H1 (cell line): ENCODE measurements around the gene KCNJ5. TPM values are rescaled to one million over a fixed set of nuclear protein-coding genes. Genes with fewer than 3 reads are reported as not detected.

ENCODE experiments used
- CTCF ChIA-PET: fragments of 300-600 bp; sonication (Branson Sonifier 250); formaldehyde crosslinking; loops from one replicate; lab custom pipeline; 2021; ENCODE audit not compliant: partially characterized antibody; lab: Charles Lee
- POLR2A ChIA-PET: fragments of 300-600 bp; sonication (Branson Sonifier 250); formaldehyde crosslinking; loops from one replicate; lab custom pipeline; 2021; ENCODE audit warnings: inconsistent platforms; ENCODE audit not compliant: partially characterized antibody; lab: Charles Lee
- DNase-seq, 2 experiments: peaks; one replicate each; pipeline versions ENCODE4 v3.0.0 to v3.0.0-alpha.2; 2010 to 2022; ENCODE audit warnings: low spot score in 2 of 2, low read depth in 1 of 2, mixed read lengths in 1 of 2
- FAIRE-seq: peaks from 2 replicates; lab custom pipeline; 2011; peaks lifted over from hg19 to GRCh38; lab: Jason Lieb, UNC
- H2AFZ ChIP-seq: 2 replicates; pipeline ENCODE4 v1.8.1; 2012; ENCODE audit warnings: low read length, inconsistent platforms
- H2AK5ac ChIP-seq: 2 replicates; pipeline ENCODE4 v1.6.1; 2013; ENCODE audit warnings: low read depth, low read length
- H2BK120ac ChIP-seq: replicated peaks from 2 replicates; pipeline ENCODE3; 2013; ENCODE audit warnings: low read depth, low read length, inconsistent platforms
- H2BK12ac ChIP-seq: 2 replicates; pipeline ENCODE4 v1.6.1; 2013; ENCODE audit warnings: low read depth, low read length
- H2BK15ac ChIP-seq: 2 replicates; pipeline ENCODE4 v1.6.1; 2013; ENCODE audit warnings: low read length
- H2BK20ac ChIP-seq: 2 replicates; pipeline ENCODE4 v1.6.1; 2013; ENCODE audit warnings: low read length
- H2BK5ac ChIP-seq: 2 replicates; pipeline ENCODE4 v1.6.1; 2013; ENCODE audit warnings: low read depth, low read length
- H3K14ac ChIP-seq: 2 replicates; pipeline ENCODE4 v1.6.1; 2013; ENCODE audit warnings: inconsistent platforms; ENCODE audit not compliant: insufficient read length
- H3K18ac ChIP-seq: 2 replicates; pipeline ENCODE4 v1.6.1; 2013; ENCODE audit warnings: low read length; ENCODE audit errors: extremely low read depth
- H3K23ac ChIP-seq: 2 replicates; pipeline ENCODE4 v1.6.1; 2013; ENCODE audit warnings: inconsistent platforms; ENCODE audit not compliant: insufficient read length
- H3K23me2 ChIP-seq: 2 replicates; pipeline ENCODE4 v1.6.1; 2013; ENCODE audit warnings: low read depth, low read length
- H3K27ac ChIP-seq: 2 replicates; pipeline ENCODE4 v1.6.1; 2011; ENCODE audit warnings: low read depth, low read length, inconsistent platforms
- H3K27me3 ChIP-seq, 4 experiments: replicated peaks in 1 of 4; 1 replicate in 1 of 4; 2 replicates in 3 of 4; pipeline versions ENCODE4 v1.6.1 to v1.8.1; 2011 to 2013; ENCODE audit warnings: low read length in 3 of 4, mild to moderate bottlenecking in 3 of 4, inconsistent platforms in 2 of 4, mixed read lengths in 2 of 4, moderate library complexity in 1 of 4; ENCODE audit not compliant: control insufficient read depth in 3 of 4, insufficient read depth in 3 of 4; ENCODE audit errors: extremely low read depth in 1 of 4
- H3K36me3 ChIP-seq, 4 experiments: 2 replicates each; pipeline versions ENCODE4 v1.6.1 to v1.8.1; 2011 to 2013; ENCODE audit warnings: mild to moderate bottlenecking in 4 of 4, low read length in 3 of 4, moderate library complexity in 2 of 4, control low read depth in 1 of 4, inconsistent platforms in 1 of 4; ENCODE audit not compliant: insufficient read depth in 4 of 4, control insufficient read depth in 2 of 4
- H3K4ac ChIP-seq: replicated peaks from 2 replicates; pipeline ENCODE3; 2013; ENCODE audit warnings: low read length, low read depth, mixed read lengths, inconsistent platforms; ENCODE audit not compliant: insufficient read length
- H3K4me1 ChIP-seq, 4 experiments: replicated peaks in 1 of 4; 1 replicate in 1 of 4; 2 replicates in 3 of 4; pipeline versions ENCODE4 v1.6.1 to v1.8.1; 2011 to 2013; ENCODE audit warnings: low read length in 3 of 4, inconsistent platforms in 2 of 4, mixed read lengths in 1 of 4; ENCODE audit not compliant: insufficient read depth in 4 of 4, control insufficient read depth in 3 of 4
- H3K4me2 ChIP-seq, 2 experiments: 2 replicates each; pipeline versions ENCODE4 v1.6.1 to v1.8.1; 2011 to 2013; ENCODE audit warnings: low read depth in 2 of 2, low read length in 2 of 2, control low read depth in 1 of 2, inconsistent platforms in 1 of 2, mild to moderate bottlenecking in 1 of 2; ENCODE audit not compliant: insufficient read depth in 1 of 2
- H3K4me3 ChIP-seq, 4 experiments: fragments of 200-600, 300-600 bp in 1 of 4; sonication (generic), shearing (Covaris generic), sonication (Bioruptor Twin) in 1 of 4; 2 replicates each; pipeline versions ENCODE4 v1.5.1 to v1.8.1; 2011 to 2016; ENCODE audit warnings: low read length in 4 of 4, low read depth in 3 of 4, control low read depth in 2 of 4, inconsistent platforms in 2 of 4, mild to moderate bottlenecking in 2 of 4, mixed read lengths in 1 of 4, moderate library complexity in 1 of 4; ENCODE audit not compliant: insufficient read depth in 2 of 4; ENCODE audit errors: extremely low read depth in 1 of 4
- H3K56ac ChIP-seq: replicated peaks from 2 replicates; pipeline ENCODE3; 2013; ENCODE audit warnings: low read depth, mild to moderate bottlenecking, mixed read lengths, low read length, inconsistent platforms; ENCODE audit not compliant: insufficient read length
- H3K79me1 ChIP-seq: 2 replicates; pipeline ENCODE4 v1.6.1; 2013; ENCODE audit warnings: low read depth, low read length, control low read depth
- H3K79me2 ChIP-seq, 2 experiments: 2 replicates each; pipeline versions ENCODE4 v1.6.1 to v1.8.1; 2012 to 2013; ENCODE audit warnings: low read length in 2 of 2, mild to moderate bottlenecking in 2 of 2, inconsistent platforms in 1 of 2; ENCODE audit not compliant: insufficient read depth in 2 of 2, control insufficient read depth in 1 of 2
- H3K9ac ChIP-seq, 4 experiments: replicated peaks in 1 of 4; 1 replicate in 1 of 4; 2 replicates in 3 of 4; pipeline versions ENCODE4 v1.6.1 to v1.8.1; 2011 to 2013; ENCODE audit warnings: low read depth in 3 of 4, low read length in 3 of 4, control low read depth in 2 of 4, mild to moderate bottlenecking in 2 of 4, moderate library complexity in 2 of 4, inconsistent platforms in 1 of 4; ENCODE audit errors: extremely low read depth in 1 of 4
- H3K9me3 ChIP-seq, 2 experiments: 2 replicates each; pipeline versions ENCODE4 v1.6.1 to v1.8.1; 2012 to 2013; ENCODE audit warnings: mild to moderate bottlenecking in 2 of 2, moderate library complexity in 2 of 2, control low read depth in 1 of 2, inconsistent platforms in 1 of 2, low read depth in 1 of 2, low read length in 1 of 2, mixed read lengths in 1 of 2; ENCODE audit not compliant: insufficient read depth in 2 of 2
- H4K20me1 ChIP-seq, 2 experiments: replicated peaks in 1 of 2; 2 replicates each; pipeline versions ENCODE3 to v1.8.1; 2011 to 2013; ENCODE audit warnings: inconsistent platforms in 2 of 2, low read length in 2 of 2, mild to moderate bottlenecking in 1 of 2; ENCODE audit not compliant: insufficient read depth in 2 of 2, control insufficient read depth in 1 of 2
- H4K5ac ChIP-seq: 2 replicates; pipeline ENCODE4 v1.6.1; 2013; ENCODE audit warnings: low read length, low read depth, mixed read lengths, inconsistent platforms; ENCODE audit not compliant: insufficient read length
- H4K8ac ChIP-seq: 2 replicates; pipeline ENCODE4 v1.8.0; 2013; ENCODE audit warnings: mild to moderate bottlenecking, moderate library complexity, low read length, inconsistent platforms; ENCODE audit not compliant: insufficient read depth; ENCODE audit errors: extremely low read depth
- H4K91ac ChIP-seq: replicated peaks from 2 replicates; pipeline ENCODE3; 2013; ENCODE audit warnings: low read length, mixed read lengths, inconsistent platforms; ENCODE audit not compliant: insufficient read length
- POLR2AphosphoS5 ChIP-seq: IDR thresholded peaks from 2 replicates; pipeline ENCODE4 v1.6.1; 2011; ENCODE audit warnings: low read depth, low read length
- RAD21 ChIP-seq, 2 experiments: IDR thresholded peaks in 1 of 2; conservative IDR thresholded peaks in 1 of 2; 2 replicates each; pipeline ENCODE4 v1.6.1; 2011; ENCODE audit warnings: low read depth in 2 of 2, low read length in 2 of 2, improper control_type of control experiment in 1 of 2, inconsistent platforms in 1 of 2, mild to moderate bottlenecking in 1 of 2, moderate library complexity in 1 of 2
- TBP ChIP-seq: IDR thresholded peaks from 2 replicates; pipeline ENCODE4 v1.6.1; 2011; ENCODE audit warnings: low read depth, low read length, improper control_type of control experiment
- WGBS, 2 experiments: shearing (Covaris generic) in 1 of 2; methylation state at CpG; one replicate each; pipeline versions ENCODE4 v1.1.6 to v1.1.7; 2013 to 2015; ENCODE audit warnings: low lambda C conversion rate in 2 of 2, mixed read lengths in 2 of 2, inconsistent platforms in 1 of 2, low coverage in 1 of 2, missing lambda C conversion rate in 1 of 2; ENCODE audit not compliant: insufficient replicate concordance in 2 of 2, insufficient coverage in 1 of 2, insufficient read length in 1 of 2; ENCODE audit errors: extremely low coverage in 1 of 2, missing lambda C conversion rate in 1 of 2; 5-methylcytosine and 5-hydroxymethylcytosine counted together
- polyA plus RNA-seq, 7 experiments: library from polyadenylated mRNA; depleted of rRNA in 3 of 7; stranded (reverse) in 5 of 7; unstranded in 2 of 7; fragments of >200 nt in 5 of 7; fragments of 200-250 nt in 2 of 7; gene quantifications; 1 replicate in 5 of 7; 2 replicates in 1 of 7; 4 replicates in 1 of 7; pipeline versions ENCODE4 v1.2.1 to v1.2.3, GENCODE V29; 2011 to 2013; ENCODE audit warnings: missing spikeins in 2 of 7, mixed read lengths in 2 of 7
- total RNA-seq: library from RNA; stranded (reverse); fragmentation: NEBNext Ultra II Directional; extraction: Animal tissue kit (Norgen Biotek cat#: 25700); gene quantifications from 2 replicates; pipeline ENCODE4 v1.2.1, GENCODE V29; 2021
- TF ChIP-seq, protein P1 (sequence below): IDR thresholded peaks from 2 replicates; pipeline ENCODE4 v1.6.1; 2011; ENCODE audit warnings: low read length, improper control_type of control experiment
- TF ChIP-seq, protein P2 (sequence below): IDR thresholded peaks from 2 replicates; pipeline ENCODE4 v1.6.1; 2012; ENCODE audit warnings: low read length, inconsistent platforms
- TF ChIP-seq, protein P3 (sequence below), 3 experiments: IDR thresholded peaks; 1 replicate in 2 of 3; 2 replicates in 1 of 3; pipeline versions ENCODE4 v1.5.1 to v1.6.1; 2011; ENCODE audit warnings: low read length in 3 of 3, mild to moderate bottlenecking in 3 of 3, inconsistent platforms in 2 of 3, low read depth in 1 of 3, moderate library complexity in 1 of 3; ENCODE audit not compliant: insufficient read depth in 1 of 3; ENCODE audit errors: control extremely low read depth in 1 of 3

Gene KCNJ5
- total and polyA plus RNA-seq, 2 of the 8 experiments (the other 6 are each of a cell fraction or from before 2014, with no cell fraction given): 0.05 TPM; not detected in 1

DNA sequence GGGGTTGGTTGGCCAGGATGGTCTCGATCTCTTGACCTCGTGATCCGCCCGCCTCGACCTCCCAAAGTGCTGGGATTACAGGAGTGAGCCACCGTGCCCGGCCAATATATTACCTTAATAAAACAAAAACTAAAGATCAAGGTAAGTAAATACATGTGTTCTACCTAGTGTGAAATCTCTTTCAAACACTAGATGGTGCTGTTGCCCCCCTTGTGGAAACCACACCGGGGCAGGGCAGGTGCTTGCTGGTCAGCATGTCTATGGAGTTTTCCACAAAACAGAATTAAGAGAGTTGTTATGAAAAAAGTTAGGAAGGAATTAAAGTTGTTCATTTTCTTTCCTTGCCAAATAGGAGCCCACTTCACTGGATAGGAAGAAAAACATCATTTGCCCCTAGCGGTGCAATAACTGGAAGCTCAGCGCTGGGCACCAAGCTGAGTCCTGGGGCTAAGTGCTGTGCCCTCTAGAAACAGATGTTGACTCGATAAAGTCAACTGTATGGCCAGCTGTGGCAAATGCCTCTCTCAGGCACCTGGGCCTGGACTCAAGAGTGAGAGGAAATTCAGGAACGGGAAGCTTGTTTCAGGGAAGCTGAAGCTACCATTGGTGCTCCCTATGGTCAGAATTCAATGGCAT is 6.3 kb upstream of the KCNJ5 start:
- H3K27me3 ChIP-seq: peaks cover 16 to 46% (median 36%) of the 10 kb centered on the region in 4 experiments
- H3K4me2 ChIP-seq: no peak overlapping the region
- no peak overlapping the region for H2AFZ ChIP-seq
- H2BK5ac ChIP-seq: no peak overlapping the region
- no peak overlapping the region for H3K27ac ChIP-seq
- H3K36me3 ChIP-seq: no peaks in the 10 kb centered on the region
- no peak overlapping the region for H2BK20ac ChIP-seq
- FAIRE-seq: peak; percentile 81
- H3K4me1 ChIP-seq: peaks cover 1 to 7% (median 3%) of the 10 kb centered on the region in 4 experiments; a peak in 6 of 7 replicates
- H3K18ac ChIP-seq: no peak overlapping the region
- ChIA-PET POLR2A (interaction anchor here (1.2 kb wide), 1 partner anchor 64 kb away, joined by 5 read pairs; no protein-coding TSS in a partner anchor), CTCF (interaction anchor here (0.9 to 13.1 kb wide), 24 partner anchors 8 to 864 kb away, joined by 3 to 473 read pairs (median 5); partner anchors contain the start of genes KCNJ1 and TP53AIP1)
- peaks cover 2% of the 10 kb centered on the region for H3K23me2 ChIP-seq
- H4K20me1 ChIP-seq: peaks cover 0 to 3% of the 10 kb centered on the region in 2 experiments
- H3K56ac ChIP-seq: no peak overlapping the region
- no peaks in the 10 kb centered on the region for H3K79me1 ChIP-seq
- H3K23ac ChIP-seq: no peak overlapping the region
- H3K9ac ChIP-seq: peak overlapping the region in 1 of 4 experiments; percentile 9; a peak in 1 of 7 replicates
- H4K5ac ChIP-seq: no peak overlapping the region
- WGBS, 2 experiments: 37% methylated on average over 12 of the region's 12 CpGs; no CpG with 5 or more reads in 1 of the 2 experiments
- H4K8ac ChIP-seq: no peak overlapping the region
- DNase-seq: peak in 1 of 2 experiments; percentile 78
- H2BK15ac ChIP-seq: no peak overlapping the region
- no peak overlapping the region for H2AK5ac ChIP-seq
- no peaks in the 10 kb centered on the region for H3K79me2 ChIP-seq
- no peak overlapping the region for H3K14ac ChIP-seq
- no peak overlapping the region for H4K91ac ChIP-seq
- H2BK12ac ChIP-seq: no peak overlapping the region
- H3K4ac ChIP-seq: no peak overlapping the region
- H3K9me3 ChIP-seq: no peaks in the 10 kb centered on the region
- no peak overlapping the region for H2BK120ac ChIP-seq
- no peak overlapping the region for H3K4me3 ChIP-seq
- peak; percentile 91 to 94 for TF ChIP-seq RAD21 (IDR thresholded peaks at IDR 0.05 in 1 of 2, conservative IDR thresholded peaks at IDR 0.05 in 1 of 2; ENCODE audit: low read depth in 2 of 2, low read length in 2 of 2)
- no peak for TF ChIP-seq POLR2AphosphoS5
- TF ChIP-seq, protein P1, sequence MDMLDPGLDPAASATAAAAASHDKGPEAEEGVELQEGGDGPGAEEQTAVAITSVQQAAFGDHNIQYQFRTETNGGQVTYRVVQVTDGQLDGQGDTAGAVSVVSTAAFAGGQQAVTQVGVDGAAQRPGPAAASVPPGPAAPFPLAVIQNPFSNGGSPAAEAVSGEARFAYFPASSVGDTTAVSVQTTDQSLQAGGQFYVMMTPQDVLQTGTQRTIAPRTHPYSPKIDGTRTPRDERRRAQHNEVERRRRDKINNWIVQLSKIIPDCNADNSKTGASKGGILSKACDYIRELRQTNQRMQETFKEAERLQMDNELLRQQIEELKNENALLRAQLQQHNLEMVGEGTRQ: no peak
- TF ChIP-seq TBP: no peak; the same call in 1 of the 2 replicates
- TF ChIP-seq, protein P2, sequence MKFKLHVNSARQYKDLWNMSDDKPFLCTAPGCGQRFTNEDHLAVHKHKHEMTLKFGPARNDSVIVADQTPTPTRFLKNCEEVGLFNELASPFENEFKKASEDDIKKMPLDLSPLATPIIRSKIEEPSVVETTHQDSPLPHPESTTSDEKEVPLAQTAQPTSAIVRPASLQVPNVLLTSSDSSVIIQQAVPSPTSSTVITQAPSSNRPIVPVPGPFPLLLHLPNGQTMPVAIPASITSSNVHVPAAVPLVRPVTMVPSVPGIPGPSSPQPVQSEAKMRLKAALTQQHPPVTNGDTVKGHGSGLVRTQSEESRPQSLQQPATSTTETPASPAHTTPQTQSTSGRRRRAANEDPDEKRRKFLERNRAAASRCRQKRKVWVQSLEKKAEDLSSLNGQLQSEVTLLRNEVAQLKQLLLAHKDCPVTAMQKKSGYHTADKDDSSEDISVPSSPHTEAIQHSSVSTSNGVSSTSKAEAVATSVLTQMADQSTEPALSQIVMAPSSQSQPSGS: no peak
- TF ChIP-seq, protein P3, sequence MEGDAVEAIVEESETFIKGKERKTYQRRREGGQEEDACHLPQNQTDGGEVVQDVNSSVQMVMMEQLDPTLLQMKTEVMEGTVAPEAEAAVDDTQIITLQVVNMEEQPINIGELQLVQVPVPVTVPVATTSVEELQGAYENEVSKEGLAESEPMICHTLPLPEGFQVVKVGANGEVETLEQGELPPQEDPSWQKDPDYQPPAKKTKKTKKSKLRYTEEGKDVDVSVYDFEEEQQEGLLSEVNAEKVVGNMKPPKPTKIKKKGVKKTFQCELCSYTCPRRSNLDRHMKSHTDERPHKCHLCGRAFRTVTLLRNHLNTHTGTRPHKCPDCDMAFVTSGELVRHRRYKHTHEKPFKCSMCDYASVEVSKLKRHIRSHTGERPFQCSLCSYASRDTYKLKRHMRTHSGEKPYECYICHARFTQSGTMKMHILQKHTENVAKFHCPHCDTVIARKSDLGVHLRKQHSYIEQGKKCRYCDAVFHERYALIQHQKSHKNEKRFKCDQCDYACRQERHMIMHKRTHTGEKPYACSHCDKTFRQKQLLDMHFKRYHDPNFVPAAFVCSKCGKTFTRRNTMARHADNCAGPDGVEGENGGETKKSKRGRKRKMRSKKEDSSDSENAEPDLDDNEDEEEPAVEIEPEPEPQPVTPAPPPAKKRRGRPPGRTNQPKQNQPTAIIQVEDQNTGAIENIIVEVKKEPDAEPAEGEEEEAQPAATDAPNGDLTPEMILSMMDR (IDR thresholded peaks at IDR 0.05; ENCODE audit: control extremely low read depth in 1 of 3, insufficient read depth in 1 of 3, low read depth in 1 of 3, low read length in 3 of 3): peak; percentile 50 to 79 (median 68)
